ENCODE data around the gene IQSEC3.

The IQSEC3 gene

DNA sequence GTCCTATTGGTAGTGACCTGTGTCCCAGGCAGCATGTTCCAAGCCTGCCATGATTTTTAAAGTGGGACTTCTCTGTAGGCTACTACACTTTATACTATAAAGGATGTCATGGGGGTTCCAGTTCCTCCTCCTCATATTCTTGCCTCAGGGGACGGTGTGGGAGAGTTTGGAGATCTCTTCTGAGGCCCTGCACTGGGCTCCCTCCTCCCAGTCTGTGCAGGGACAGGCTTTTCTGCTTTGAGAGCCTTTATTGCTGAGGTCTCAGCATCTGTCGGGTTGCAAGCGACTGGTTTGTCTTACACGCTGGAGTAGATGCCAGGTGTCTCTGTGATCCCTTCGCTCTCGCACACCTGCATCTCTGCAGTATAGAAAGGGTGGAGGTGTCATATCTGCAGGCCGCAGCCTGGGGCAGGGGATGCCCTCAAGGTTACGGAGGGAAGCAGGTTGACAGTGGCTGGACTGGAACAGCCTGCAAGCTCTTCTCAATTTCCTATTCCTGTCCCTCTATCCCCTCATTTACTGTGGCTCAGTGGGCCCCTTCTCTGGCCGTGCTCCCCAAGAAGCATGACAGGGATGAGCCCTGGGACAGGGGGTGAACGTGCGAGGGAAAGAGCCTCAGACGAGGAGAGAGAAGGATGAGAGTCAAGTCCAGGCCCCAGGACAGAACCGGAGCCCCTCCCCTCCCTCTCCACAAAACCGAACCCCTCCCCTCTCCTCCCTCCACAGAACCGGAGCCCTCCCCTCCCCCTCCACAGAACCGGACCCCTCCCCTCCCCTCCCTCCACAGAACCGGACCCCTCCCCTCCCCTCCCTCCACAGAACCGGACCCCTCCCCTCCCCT is 96.1 kb downstream of the IQSEC3 start:
- no peak for DNase-seq (ENCODE audit: low read depth, low spot score)

DNA sequence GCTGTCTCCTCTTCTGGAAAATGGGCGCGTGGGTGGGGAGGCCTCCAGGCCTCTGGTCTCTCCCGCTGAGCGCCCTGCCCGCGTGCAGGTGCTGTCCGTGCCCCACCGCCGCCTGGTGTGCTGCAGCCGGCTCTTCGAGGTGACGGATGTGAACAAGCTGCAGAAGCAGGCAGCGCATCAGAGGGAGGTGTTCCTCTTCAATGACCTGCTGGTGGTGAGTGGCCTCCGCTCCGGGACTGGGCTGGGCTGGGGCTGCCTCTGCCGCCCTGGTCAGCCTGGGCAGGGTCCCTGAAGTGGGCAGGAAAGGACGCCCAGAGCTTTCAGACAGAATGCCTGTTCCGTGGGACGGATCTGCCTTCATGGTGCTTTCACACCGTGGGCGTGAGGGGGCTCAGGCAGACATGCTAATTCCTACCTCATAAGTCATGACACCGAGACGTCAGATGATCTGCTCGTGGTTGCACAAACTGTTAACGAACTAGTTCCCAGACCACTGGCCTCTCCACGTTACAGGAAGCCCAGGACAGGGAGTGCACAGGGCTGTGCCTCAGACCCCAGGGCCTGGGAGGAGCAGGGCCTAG is 96.9 kb downstream of the IQSEC3 start:
- DNase-seq (ENCODE audit: low read depth, low spot score), result no peak

- DNase-seq (ENCODE audit: low read depth, low spot score), result no peak
Measured at GRCh38 chr12:164207-164606, 97.6 kb downstream of the IQSEC3 start.

DNA sequence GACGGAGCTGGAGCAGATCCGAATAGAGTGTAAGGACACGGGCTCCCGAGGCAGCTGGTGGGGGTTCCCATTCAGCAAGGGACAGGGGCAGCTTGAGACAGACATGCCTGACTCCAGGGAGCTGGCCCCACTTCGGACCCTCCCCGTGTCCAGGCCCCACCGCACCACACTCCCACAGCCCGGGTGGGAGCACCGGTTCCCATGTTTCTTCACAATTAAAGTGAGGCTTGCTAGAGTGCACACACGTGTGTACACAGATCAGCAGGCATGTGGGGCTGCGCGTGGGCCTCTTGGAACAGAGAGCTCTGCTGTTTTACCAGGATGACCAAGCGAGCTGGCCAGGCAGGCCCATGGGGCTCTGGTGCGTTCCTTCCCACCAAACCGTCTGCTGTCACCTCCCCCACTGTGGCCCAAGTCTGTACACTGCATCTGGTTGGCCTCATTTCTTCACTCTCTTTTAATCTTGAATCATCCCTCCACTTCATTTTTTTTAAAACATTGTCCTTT is 99.3 kb downstream of the IQSEC3 start:
- DNase-seq (ENCODE audit: low read depth, low spot score), result no peak

DNA sequence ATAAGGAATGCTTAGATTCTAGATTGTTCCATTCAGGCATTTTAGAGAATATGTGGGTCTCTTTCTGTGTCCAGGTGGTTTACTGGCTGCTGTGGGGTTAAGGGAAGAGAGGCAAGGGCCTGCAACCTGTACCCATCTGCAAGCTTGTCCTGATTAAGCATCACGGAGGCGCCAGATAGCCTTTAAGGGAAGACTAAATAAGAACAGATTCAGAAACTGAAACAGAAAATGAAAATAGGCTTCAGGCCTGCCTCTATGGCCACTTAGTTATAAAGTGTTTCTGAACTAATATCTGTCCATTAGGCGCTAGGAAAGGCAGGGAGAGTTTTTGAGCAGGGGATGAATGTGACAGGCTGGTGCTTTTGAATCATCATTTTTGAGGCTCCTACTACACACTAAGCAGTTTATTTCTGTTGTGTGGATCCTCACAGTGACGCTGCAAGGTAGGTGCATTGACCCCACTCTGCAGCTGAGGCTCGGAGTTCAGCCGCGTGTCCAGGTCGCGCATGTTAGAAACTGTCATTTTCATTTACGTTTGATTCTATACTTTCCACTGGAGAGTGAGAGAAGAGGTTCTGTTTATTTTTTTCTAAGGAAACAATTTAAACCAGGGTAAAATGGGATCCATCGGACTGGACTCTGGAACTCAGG is 100.0 kb downstream of the IQSEC3 start:
- no peak for DNase-seq (ENCODE audit: low read depth, low spot score)

GRCh38 chr12:167959-168600 is 101.5 kb downstream of the IQSEC3 start:
- DNase-seq (ENCODE audit: low read depth, low spot score), result no peak

DNA sequence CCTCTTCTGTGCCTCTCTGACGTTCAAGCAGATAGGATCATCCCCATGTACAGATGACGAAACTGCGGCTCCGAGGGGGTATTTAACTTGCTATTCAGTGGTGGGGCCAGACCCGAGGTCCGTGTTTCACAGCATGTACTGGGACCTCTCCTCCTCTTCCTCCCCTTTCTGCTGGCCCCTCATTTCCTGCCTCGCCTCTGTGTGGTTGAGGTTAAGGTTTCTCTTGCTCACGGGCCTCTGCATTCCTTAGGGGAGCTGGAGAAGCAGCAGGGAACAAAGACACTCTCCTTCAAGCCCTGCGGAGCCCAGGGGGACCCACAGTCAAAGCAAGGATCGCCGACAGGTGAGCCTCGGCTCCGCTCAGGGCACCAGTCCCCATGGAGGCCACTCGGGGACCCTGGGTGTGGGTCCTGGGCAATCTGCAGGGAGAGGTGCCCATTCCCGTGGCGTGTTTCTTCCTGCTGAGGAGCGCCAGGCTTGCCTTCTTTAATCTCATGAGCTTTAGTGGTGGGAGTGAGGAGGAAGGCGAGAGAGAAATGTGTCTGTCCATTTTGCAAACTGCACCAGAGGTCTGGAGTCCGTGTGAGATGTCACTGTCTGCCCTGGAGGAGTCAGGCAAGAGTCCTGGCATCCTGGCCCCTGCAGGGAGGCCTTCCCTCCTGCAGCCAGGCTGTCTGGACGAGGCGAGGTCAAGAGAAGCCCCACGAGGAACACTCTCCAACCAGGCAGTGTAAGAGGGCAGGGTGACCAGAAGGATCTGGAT is 102.4 kb downstream of the IQSEC3 start:
- DNase-seq (ENCODE audit: low read depth, low spot score), result no peak

GRCh38 chr12:169528-170370 is 103.2 kb downstream of the IQSEC3 start:
- no peak for DNase-seq (ENCODE audit: low read depth, low spot score)

GRCh38 chr12:170371-171225 is 104.0 kb downstream of the IQSEC3 start:
- DNase-seq (ENCODE audit: low read depth, low spot score), result no peak

DNA sequence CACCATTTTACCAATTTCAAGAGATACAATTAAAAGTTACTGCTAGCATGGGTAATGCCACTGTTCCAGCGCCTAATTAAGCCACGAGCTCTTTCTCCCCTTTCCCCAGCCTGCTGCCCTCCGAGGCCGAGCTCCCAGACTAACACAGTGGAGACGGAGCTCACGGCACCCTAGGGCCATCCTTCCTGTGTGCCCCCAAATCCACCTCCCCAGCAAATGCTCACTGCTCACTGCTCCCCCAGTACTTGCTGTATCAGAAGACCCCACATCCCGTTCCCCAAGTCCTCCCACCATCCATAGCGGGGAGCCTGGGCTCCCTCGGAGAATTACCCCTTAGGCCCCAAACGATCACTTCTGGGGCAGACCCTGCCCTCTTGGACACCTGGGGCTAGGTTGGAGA is 104.7 kb downstream of the IQSEC3 start:
- no peak for DNase-seq (ENCODE audit: low read depth, low spot score)

- no peak for DNase-seq (ENCODE audit: low read depth, low spot score)
Measured at GRCh38 chr12:171743-172676, 105.4 kb downstream of the IQSEC3 start.

GRCh38 chr12:172732-173161 is 106.2 kb downstream of the IQSEC3 start:
- DNase-seq (ENCODE audit: low read depth, low spot score), result no peak

DNA sequence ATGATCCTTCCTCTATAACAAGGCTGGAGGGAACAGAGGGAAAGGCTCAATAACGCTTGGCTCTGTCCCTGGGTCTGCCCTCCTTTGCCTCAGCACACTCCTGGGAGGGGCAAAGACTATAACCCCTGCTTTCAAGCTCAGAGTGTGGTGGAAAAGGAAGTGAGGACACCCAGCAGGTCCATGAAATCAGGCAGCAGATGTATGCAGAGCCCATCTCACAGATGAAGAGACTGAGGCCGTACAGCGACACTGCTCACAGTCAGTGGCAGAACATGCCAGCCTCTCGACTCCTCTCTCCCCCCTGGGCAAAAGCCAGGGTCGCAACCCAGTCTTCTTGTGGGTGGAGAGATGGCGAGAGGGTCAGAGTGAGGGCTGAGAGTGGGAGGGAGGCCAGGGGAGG is 107.6 kb downstream of the IQSEC3 start:
- no peak for DNase-seq (ENCODE audit: low read depth, low spot score)

GRCh38 chr12:174596-174995 is 108.0 kb downstream of the IQSEC3 start:
- no peak for DNase-seq (ENCODE audit: low read depth, low spot score)

- peak; percentile 52 for DNase-seq (ENCODE audit: low read depth, low spot score)
Measured at GRCh38 chr12:175250-175649, 108.7 kb downstream of the IQSEC3 start.

DNA sequence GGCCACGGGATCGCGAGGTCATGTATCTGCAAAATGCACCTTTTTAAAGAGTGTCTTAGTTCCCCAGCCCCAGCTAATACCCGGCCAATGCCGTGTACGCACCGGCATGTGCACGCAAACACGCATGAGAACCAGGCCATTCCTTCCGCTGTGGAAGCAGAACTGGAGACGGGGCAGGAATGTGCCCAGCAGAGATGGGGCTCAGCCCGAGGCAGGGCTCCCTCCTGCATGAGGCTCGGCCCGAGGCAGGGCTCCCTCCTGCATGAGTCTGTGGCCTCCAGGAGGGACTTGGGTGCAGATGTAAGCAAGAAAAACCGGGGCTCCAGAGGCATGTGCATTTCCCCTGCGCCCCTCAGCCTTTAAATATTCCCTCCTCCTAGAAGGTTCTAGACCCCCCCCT is 109.2 kb downstream of the IQSEC3 start:
- no peak for DNase-seq (ENCODE audit: low read depth, low spot score)

DNA sequence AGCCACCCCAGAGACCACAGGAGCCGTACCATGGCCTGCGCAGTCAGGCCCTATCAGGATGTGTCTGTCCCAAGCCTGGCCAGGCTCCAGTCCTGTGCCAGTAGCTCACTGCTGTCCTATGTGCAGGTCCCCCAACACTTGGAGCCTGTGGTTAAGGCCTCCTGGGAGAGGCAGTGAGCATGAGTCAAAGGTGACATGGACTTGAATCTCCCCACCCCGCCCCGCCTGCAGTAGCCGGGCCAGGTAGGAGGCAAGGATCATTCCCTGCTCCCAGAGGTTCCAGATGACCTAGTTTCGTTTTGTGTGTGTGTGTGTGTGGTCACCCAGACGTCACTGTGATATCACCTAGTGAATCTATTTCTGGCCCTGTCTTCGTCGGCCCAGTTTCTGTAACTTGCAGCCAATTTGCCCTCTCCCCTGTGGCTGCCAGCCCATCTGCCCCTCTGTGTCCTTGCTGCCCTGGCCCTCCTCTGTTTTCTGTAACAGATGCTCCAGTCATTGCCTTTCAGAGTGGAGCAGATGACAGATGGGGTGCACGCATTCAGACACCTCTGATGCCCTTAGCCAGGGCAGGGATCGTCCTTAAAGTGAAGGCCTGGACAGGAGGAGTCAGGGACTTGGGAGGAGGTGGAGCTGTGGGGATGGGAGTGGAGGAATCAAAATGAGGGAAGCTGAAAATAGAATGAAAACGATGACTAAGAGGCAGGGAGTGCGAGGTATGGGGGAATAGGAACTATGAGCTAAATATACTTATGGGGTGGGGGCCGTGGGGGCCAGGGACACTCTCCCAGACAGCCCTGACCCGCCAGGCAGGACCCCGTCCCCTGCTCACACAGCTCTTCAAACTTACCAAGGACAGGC is 110.0 kb downstream of the IQSEC3 start:
- peak; percentile 56 for DNase-seq (ENCODE audit: low read depth, low spot score)
